Measurements from ENCODE around the gene CNOT6.

Gene CNOT6

DNA sequence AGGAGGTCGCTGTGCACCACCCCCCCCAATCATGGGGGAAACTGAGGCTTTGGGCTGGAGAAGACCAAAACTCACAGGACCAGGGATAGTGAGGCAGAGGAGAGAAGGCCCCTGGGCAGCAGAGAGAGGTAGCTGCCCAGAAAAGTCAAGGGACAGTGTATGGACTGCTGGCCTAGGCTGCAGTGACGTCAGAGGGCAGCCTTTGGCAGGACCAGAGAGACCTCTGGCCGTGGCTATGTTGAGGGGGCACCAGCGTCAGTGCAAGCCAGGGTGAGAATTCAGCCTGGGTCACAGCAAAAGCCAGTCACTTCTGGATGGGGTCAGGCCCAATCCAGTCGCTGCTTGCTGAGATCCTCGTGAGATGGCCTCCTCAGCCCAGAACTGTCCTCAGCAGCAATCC, 128.7 kb downstream of the CNOT6 start:
- DNase-seq (ENCODE audit: low spot score) = no peak

DNA sequence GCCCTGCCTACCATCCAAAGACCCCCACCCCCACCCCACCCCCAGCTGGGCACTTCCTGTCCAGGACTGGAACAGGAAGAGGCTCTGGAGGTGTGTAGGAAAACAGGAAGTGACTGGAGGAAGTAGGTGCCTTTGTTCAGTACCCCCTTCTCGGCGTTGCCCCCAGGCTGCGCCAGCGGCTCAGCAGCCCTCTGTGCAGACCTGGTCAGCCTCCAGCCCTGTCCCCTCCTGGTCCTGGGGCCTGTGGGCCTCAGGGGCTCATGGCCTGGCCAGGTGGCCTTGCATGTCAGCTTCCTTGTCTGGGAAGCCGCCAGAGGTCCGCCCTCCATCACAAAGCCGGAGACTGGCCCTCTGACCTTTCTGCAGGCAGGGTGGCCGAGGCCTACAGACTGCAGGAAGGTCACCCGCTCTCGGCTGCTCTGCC, 129.2 kb downstream of the CNOT6 start:
- no peak for DNase-seq (ENCODE audit: low spot score)

DNA sequence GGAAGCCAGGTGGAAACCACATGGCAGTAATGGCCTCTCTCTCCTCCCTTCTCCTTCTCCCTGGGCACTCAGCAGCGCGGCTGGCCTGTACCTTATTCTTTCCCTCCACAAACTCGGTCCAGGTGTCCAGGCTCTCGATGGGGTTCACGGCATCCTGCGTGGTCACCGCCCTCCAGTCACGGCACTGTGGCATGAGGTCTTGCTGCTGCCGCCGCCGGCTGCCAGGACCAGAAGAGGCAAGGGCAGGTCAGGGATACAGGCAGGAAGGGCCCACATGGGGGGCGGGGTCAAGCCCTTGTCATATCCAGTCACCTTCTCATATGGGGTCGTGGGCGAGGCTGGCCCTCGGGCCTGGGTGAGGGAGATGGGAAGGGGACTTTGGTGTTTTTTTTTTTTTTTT, 129.7 kb downstream of the CNOT6 start:
- DNase-seq (ENCODE audit: low spot score) = no peak

DNA sequence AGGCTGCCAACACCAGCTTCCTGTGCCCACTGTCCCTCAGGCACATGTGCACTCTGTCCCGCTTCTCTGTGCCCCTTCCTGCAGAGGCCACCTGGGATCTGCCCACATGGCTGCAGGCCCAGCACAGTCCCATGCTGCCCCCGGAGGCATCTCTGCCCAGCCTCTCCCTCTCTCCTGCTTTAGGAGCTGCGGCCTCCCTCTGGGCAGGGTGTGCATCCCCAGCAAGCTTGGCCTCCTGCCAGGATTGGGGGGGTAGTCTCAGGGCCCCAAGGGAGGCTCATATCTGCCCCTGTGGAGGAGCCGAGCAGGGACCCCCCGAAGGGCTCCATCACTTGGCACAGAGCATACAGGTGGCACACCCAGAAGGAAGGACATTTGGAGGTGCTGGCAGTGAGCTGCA, 130.4 kb downstream of the CNOT6 start:
- no peak for DNase-seq (ENCODE audit: low spot score)

DNA sequence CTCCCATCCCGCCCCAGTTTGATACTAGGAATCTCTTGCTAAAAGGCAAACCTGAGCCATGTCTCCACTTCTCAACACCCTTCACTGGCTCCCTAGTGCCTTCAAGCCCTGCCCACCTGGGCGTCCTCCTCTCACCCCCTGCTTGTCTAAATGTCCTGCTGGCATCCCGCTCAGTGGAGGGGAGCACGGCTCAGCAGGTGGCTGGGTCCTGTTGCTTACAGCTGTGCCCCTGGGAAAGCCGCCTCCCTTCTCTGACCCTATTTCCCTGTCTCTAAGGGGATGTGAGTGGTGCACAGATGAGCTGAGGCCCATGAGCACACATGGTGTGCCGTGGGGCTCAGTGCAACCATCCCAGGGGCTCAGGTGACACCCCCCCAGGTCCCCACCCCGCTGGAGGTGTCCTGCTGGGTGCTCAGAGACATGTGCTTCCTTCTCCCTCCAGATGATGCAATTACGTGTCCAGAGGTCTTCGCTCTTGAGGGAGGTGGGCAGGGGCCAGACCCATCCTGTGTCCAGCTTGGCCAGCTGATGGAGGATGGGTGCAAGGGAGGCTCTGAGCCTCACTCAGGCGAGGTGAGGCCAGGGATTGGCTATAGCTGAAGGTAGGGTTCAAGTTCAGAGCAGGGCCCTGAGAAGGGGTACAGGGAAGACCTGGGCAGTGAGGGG, 131.1 kb downstream of the CNOT6 start:
- DNase-seq (ENCODE audit: low spot score) = no peak

DNA sequence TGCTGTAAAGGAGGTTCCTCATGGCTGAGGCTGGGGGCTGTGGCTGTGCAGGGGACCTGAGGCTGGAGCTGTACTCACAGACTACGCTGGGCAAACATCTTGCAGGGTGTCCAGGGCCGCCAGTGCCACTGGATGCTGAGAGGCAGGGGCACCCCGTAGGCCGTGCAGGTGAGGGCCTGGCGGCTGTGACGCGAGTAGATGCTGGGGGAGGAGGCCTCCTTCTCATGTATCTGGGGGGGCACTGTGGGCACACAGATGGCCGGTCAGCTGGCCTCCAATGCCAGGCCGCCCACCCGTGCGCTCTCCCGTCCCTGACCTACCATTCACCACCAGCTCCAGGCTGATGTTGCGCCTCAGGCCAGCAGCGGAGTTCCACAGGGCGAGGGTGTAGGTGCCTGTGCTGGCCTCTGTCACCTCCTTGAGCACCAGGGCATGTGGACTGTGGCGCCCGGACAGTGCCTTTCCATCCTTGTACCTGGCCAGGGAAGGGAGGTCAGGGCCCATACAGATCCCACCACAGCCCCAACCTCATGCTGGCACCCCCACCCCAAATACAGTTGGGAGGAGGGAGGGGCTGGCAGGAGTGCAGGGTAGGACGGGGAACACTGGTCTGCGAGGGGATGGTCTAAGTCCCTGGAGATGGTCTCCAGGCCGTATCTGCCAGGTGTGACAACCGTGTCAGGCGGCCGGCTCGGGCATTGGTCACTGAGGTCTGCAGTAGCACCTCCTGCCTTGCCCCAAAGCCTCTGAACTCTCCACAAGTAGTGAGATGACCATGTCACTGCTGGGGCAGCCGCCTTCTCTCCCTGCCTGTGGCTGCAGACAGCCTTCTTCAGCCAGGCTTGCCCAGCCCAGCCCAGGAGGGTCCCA, 131.8 kb downstream of the CNOT6 start:
- DNase-seq (ENCODE audit: low spot score) = no peak

DNA sequence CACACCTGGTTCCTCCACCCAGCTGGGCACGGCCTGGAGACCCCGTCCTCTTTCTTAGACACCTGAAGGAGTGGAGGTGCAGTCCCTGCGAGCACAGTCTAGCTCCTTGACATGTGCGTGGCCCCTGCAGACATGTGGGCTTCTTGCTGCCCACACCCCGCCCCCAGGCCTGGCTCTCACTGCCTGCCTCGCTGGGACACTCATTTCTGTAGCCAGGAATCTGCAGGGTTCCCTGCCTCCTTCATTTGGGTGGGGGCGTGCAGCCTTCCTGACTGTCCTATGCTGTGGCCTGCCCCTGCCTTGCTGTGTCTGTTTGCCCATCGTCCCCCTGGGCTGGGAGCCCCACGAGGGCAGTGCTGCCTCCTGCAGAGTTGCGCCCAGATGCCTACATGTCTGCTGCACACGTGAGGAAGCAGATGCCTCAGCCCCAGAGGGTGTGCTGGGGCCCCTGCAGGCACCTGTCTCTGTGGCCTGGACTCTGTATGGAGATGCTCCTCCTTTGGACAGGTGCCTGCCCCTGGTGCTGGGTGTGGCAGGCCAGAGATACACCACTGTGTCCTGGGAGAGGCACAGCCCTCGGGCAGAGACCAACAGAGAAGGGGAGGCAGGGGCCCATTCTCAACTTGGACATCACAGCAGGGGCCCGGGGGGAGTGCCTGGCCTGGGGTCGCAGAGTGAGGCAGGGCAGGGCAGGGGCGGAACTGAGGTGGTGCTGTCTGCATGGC, 132.6 kb downstream of the CNOT6 start:
- no peak for DNase-seq (ENCODE audit: low spot score)

DNA sequence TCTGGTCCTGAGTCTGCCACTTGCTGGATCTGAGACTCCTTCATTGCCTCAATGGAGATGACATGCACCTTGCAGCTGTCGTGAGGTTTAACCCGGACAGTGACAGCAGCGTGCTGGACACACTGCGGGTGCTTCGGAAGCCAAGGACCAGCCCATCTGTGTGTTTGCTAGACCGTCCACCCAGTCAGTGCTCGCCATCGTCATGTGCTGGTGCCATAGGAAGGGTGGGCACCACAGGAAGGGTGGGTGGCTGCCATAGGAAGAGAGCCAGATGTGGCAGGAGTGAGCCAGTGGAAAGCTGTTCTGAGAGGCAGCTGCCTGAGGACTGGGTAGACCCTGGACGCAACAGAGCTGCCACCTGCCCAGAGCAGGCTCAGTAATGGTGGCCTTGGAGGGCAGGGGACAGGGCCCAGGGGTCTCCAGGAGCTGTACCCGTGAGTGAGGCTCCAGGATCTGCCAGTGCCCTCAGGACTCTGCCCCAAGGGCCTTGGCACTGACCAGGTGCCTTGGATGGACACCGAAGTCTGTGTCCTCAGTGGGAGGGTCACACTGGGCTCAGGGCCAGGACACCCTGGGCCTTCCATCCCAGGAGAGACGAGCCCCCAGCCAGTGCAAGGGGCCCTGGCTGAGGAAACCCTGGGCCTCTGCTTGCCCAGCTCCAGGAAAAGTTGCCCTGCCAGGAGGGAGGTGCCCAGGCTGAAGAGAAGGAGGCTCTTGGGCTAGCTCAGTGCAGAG, 133.4 kb downstream of the CNOT6 start:
- DNase-seq (ENCODE audit: low spot score) = no peak
